DOHH2 (cell line): ENCODE results near the gene CATSPER4.

Experiments used
- H3F3A ChIP-seq: fragments of 200-600 bp; sonication (generic), shearing (Covaris generic); 2 replicates; pipeline ENCODE4 v1.6.0; 2016; ENCODE audit warnings: antibody characterized with exemption, mild to moderate bottlenecking; ENCODE audit not compliant: control insufficient read depth, insufficient read depth
- H3K27ac ChIP-seq: fragments of 200-600 bp; sonication (generic); 2 replicates; pipeline ENCODE4 v1.5.1; 2014; ENCODE audit warnings: low read depth, mild to moderate bottlenecking, low read length, moderate library complexity
- H3K27me3 ChIP-seq: fragments of 200-600 bp; sonication (generic); 2 replicates; pipeline ENCODE4 v1.6.1; 2014; ENCODE audit warnings: mild to moderate bottlenecking, low read length, mixed read lengths; ENCODE audit not compliant: control insufficient read depth
- H3K36me3 ChIP-seq: fragments of 200-600 bp; sonication (generic); 2 replicates; pipeline ENCODE4 v1.6.1; 2014; ENCODE audit warnings: mild to moderate bottlenecking, low read length, moderate library complexity, mixed read lengths; ENCODE audit not compliant: control insufficient read depth
- H3K4me1 ChIP-seq: fragments of 200-600 bp; sonication (generic); 2 replicates; pipeline ENCODE4 v1.6.1; 2014; ENCODE audit warnings: mild to moderate bottlenecking, low read length, mixed read lengths; ENCODE audit not compliant: control insufficient read depth
- H3K4me2 ChIP-seq: fragments of 200-600 bp; sonication (generic); 2 replicates; pipeline ENCODE4 v1.6.0; 2014; ENCODE audit warnings: mild to moderate bottlenecking, low read length, moderate library complexity
- H3K4me3 ChIP-seq: fragments of 200-600 bp; sonication (generic); 2 replicates; pipeline ENCODE4 v1.5.1; 2014; ENCODE audit warnings: mild to moderate bottlenecking, low read length, mixed read lengths
- H3K79me2 ChIP-seq: fragments of 200-600 bp; sonication (generic); 2 replicates; pipeline ENCODE4 v1.6.1; 2014; ENCODE audit warnings: mild to moderate bottlenecking, low read length, mixed read lengths; ENCODE audit not compliant: control insufficient read depth
- H3K9me2 ChIP-seq: fragments of 200-600 bp; sonication (generic); replicated peaks from 2 replicates; pipeline ENCODE4 v1.6.1; 2014; ENCODE audit warnings: mild to moderate bottlenecking, low read length, mixed read lengths; ENCODE audit not compliant: control insufficient read depth
- H3K9me3 ChIP-seq: fragments of 200-600 bp; sonication (generic); 2 replicates; pipeline ENCODE4 v1.6.1; 2014; ENCODE audit warnings: antibody characterized with exemption, low read length, mixed read lengths; ENCODE audit not compliant: control insufficient read depth, insufficient read depth
- H4K20me1 ChIP-seq: fragments of 200-600 bp; sonication (generic); 2 replicates; pipeline ENCODE4 v1.6.0; 2014; ENCODE audit warnings: low read depth, mild to moderate bottlenecking, antibody characterized with exemption, low read length, moderate library complexity; ENCODE audit not compliant: control insufficient read depth, insufficient read depth
- EZH2phosphoT487 ChIP-seq: fragments of 200-600 bp; sonication (generic); IDR thresholded peaks from 2 replicates; pipeline ENCODE4 v1.6.1; 2017; ENCODE audit warnings: borderline replicate concordance, mild to moderate bottlenecking, antibody characterized with exemption, low read length, moderate library complexity, mixed read lengths
- TF ChIP-seq, protein P1 (sequence below): fragments of 200-600 bp; sonication (generic); IDR thresholded peaks from one replicate; pipeline ENCODE4 v1.5.1; 2014; ENCODE audit warnings: antibody characterized with exemption, mild to moderate bottlenecking, low read depth, low read length; ENCODE audit not compliant: poor library complexity, severe bottlenecking

CATSPER4 gene

DNA sequence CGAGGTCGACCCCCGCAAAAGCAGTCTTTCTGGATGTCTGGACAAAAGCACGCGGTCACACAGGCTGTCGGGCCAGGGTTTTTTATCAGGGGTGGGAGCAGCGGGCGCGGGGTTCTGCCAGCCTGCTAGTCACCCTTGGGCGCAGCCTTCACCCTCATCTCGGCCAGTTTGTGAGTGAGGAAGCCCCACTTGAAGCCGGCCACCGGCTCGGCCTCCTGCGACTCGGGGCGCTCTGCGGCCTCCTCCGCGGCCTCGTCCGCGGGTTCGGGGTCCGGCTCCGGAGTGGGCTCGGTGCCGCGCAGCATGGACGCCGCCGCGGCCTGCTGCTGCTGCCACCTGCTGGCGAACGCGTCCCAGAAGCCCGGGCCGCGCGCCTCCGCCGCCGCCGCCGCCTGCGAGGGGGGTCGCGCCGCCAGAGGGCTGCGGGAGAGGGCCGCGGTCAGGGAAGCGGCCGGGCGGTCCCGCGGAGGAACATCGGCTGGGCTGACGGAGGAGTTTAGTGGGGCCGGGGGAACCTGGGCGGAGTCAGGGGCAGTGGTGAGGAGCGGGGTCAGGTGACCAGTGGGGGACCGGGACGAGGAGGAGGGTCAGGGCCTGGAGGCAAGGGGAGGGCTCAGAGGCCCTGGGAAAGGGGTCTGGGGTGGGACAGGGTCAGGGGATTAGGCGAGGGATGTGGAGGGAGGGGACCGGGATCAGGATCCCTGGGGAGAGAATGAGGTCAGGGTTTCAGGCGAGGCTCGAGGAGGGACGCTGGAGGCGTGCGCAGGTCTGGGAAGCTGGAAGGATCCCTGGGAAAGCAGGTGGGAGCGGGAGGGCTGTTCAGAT, 26.2 kb upstream of the CATSPER4 start:
- Histone ChIP-seq H3K4me2 (peak overlapping the region; percentile 56), H3K9me2 (no peaks in the 10 kb centered on the region), H3F3A (no peaks in the 10 kb centered on the region), H3K27me3 (peaks cover 38% of the 10 kb centered on the region), H3K36me3 (no peaks in the 10 kb centered on the region), H3K4me3 (peak overlapping the region; percentile 42), H3K9me3 (no peaks in the 10 kb centered on the region), H3K4me1 (peaks cover 22% of the 10 kb centered on the region), H3K79me2 (no peaks in the 10 kb centered on the region), H4K20me1 (no peaks in the 10 kb centered on the region), H3K27ac (no peak overlapping the region)
- no peak for TF ChIP-seq EZH2phosphoT487
- TF ChIP-seq, protein P1, sequence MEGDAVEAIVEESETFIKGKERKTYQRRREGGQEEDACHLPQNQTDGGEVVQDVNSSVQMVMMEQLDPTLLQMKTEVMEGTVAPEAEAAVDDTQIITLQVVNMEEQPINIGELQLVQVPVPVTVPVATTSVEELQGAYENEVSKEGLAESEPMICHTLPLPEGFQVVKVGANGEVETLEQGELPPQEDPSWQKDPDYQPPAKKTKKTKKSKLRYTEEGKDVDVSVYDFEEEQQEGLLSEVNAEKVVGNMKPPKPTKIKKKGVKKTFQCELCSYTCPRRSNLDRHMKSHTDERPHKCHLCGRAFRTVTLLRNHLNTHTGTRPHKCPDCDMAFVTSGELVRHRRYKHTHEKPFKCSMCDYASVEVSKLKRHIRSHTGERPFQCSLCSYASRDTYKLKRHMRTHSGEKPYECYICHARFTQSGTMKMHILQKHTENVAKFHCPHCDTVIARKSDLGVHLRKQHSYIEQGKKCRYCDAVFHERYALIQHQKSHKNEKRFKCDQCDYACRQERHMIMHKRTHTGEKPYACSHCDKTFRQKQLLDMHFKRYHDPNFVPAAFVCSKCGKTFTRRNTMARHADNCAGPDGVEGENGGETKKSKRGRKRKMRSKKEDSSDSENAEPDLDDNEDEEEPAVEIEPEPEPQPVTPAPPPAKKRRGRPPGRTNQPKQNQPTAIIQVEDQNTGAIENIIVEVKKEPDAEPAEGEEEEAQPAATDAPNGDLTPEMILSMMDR: peak; percentile 59

DNA sequence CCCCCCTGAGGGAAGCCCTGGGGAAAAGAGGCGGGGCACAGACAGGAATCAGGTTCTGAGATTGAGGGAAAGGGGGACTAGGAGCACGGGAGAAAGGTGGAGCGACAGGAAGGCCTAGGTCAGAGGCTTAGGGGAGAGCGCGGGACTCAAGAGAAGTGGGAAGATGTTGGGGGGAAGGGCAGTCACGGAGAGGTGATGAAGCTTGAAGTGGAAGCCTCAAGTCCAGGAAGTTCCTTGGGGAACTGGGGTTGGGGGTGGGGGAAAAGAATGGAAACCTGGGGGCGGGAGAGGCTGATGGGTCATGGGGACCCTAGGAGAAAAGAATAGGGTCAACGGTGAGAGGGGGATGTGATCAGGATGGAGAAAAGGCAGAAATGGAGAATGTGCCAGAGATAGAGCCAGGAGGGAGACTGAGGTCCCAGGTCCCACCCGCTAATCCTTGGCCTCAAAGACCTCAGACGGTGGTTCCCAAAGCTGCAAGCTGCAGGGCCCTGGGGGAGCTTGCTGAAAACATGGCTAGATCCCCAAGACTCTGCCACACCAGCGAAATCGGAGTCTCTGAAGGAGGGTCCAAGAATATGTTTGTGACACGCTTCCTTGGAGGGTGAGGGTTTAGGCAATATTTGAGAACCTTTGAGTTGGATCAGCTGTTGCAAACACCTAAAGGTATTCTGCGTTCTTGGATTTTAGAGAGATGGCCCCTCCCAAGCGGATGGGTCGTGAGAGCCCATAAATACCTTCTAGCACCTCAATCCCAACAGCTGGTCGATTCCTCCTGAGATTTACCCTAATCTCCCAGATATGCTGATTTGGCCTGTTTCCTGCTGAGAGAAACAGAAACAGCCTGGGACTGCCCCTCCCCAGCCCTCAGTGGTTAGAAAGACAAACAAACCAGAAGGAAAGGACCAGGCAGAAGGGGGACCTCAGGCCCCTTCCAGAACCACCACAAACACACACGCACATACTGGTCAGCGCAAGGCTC, 25.2 kb upstream of the CATSPER4 start:
- Histone ChIP-seq H3K4me2 (peak overlapping the region; percentile 56; the same call in 1 of the 2 replicates), H3K4me3 (no peak overlapping the region), H3K9me3 (no peaks in the 10 kb centered on the region), H3K27ac (no peak overlapping the region), H3K79me2 (peaks cover 5% of the 10 kb centered on the region), H3F3A (no peaks in the 10 kb centered on the region), H4K20me1 (no peaks in the 10 kb centered on the region), H3K27me3 (peaks cover 32% of the 10 kb centered on the region), H3K36me3 (peaks cover 4% of the 10 kb centered on the region; the same call in 1 of the 2 replicates), H3K9me2 (no peaks in the 10 kb centered on the region), H3K4me1 (peaks cover 21% of the 10 kb centered on the region)
- TF ChIP-seq EZH2phosphoT487: no peak
- TF ChIP-seq, protein P1: no peak

DNA sequence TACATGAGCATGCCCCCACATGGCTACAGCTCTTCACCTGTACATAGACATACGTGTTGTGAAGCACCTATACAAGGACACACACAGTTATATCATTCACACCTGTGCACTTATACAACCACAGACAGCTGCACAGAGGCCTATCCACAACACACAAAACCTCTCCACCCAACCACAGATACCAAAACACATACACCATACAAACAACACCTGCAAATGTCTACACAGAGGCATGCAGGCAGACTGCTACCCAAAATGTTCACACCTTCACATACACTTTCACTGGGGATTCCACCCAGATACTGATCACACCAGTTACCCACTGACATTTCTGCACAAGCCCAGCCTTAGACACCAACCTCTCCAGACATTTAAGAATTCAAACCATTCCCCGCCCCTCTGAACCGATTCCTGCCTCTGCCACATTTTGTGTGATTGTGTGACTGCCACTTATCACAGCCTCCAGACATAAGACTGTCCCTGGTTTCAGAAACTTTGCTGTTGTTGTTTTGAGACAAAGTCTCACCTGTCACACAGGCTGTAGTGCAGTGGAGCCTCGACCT, 23.6 kb upstream of the CATSPER4 start:
- no peak overlapping the region for H3K4me2 ChIP-seq
- H3K4me3 ChIP-seq: no peak overlapping the region
- H3K4me1 ChIP-seq: peaks cover 28% of the 10 kb centered on the region
- H3K27me3 ChIP-seq: peaks cover 20% of the 10 kb centered on the region
- no peak overlapping the region for H3K27ac ChIP-seq
- H3F3A ChIP-seq: no peaks in the 10 kb centered on the region
- TF ChIP-seq, protein P1: no peak
- no peak for TF ChIP-seq EZH2phosphoT487
- no peaks in the 10 kb centered on the region for H4K20me1 ChIP-seq
- no peaks in the 10 kb centered on the region for H3K9me2 ChIP-seq
- peaks cover 16% of the 10 kb centered on the region for H3K36me3 ChIP-seq
- peaks cover 20% of the 10 kb centered on the region for H3K79me2 ChIP-seq
- no peaks in the 10 kb centered on the region for H3K9me3 ChIP-seq
